22Rv1 (cell line): Measurements from ENCODE around the gene SOAT2.

ENCODE experiments used
- ZFX ChIP-seq: fragments of 450-650 bp; IDR thresholded peaks from 2 replicates; pipeline ENCODE4 v1.6.1; 2017; ENCODE audit warnings: antibody characterized with exemption, borderline replicate concordance
- TF ChIP-seq, protein P1 (sequence below): fragments of 450-650 bp; IDR thresholded peaks from 2 replicates; pipeline ENCODE4 v1.5.1; 2017; ENCODE audit warnings: mild to moderate bottlenecking

DNA sequence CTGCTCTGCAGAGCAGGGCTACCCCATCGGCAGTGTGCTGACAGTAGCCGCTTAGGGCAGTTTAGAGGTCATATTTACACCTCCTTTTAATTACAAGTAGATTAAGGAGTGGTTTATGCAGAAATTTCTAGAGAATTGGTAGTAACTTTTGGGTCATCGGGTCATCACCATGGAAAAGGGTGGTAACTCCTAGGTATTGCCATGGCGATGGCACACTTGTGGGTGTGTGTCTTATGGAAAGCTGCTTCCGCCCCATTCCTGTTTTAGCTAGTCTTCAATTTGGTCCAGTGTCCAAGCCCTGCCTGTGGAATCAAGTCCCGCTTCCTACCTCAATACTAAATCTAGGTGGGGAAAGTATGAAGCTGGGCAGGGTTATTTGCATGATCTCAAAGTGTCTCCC is 47.8 kb downstream of the SOAT2 start:
- TF ChIP-seq, protein P1, sequence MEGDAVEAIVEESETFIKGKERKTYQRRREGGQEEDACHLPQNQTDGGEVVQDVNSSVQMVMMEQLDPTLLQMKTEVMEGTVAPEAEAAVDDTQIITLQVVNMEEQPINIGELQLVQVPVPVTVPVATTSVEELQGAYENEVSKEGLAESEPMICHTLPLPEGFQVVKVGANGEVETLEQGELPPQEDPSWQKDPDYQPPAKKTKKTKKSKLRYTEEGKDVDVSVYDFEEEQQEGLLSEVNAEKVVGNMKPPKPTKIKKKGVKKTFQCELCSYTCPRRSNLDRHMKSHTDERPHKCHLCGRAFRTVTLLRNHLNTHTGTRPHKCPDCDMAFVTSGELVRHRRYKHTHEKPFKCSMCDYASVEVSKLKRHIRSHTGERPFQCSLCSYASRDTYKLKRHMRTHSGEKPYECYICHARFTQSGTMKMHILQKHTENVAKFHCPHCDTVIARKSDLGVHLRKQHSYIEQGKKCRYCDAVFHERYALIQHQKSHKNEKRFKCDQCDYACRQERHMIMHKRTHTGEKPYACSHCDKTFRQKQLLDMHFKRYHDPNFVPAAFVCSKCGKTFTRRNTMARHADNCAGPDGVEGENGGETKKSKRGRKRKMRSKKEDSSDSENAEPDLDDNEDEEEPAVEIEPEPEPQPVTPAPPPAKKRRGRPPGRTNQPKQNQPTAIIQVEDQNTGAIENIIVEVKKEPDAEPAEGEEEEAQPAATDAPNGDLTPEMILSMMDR: no peak
- TF ChIP-seq ZFX: no peak
